H1 (cell line): ENCODE measurements around the gene TMEM198. TPM values are rescaled to one million over a fixed set of nuclear protein-coding genes. Genes with fewer than 3 reads are reported as not detected.

Experiments used
- ASH2L ChIP-seq: fragments of 200-600, 300-600 bp; sonication (generic); IDR thresholded peaks from one replicate; pipeline ENCODE4 v1.7.1; 2017; ENCODE audit warnings: low read length
- KDM5A ChIP-seq: fragments of 200-600 bp; IDR thresholded peaks from 2 replicates; pipeline ENCODE4 v1.7.1; 2012; ENCODE audit warnings: mild to moderate bottlenecking, low read length, inconsistent platforms, mixed read lengths
- MAX ChIP-seq: IDR thresholded peaks from 2 replicates; pipeline ENCODE4 v1.6.1; 2012; ENCODE audit warnings: inconsistent platforms
- NANOG ChIP-seq: IDR thresholded peaks from 2 replicates; pipeline ENCODE4 v1.6.1; 2011; ENCODE audit warnings: low read length, low read depth, mild to moderate bottlenecking, inconsistent platforms; ENCODE audit not compliant: insufficient read depth, poor library complexity, severe bottlenecking
- POU5F1 ChIP-seq: IDR thresholded peaks from 2 replicates; pipeline ENCODE4 v1.6.1; 2011; ENCODE audit warnings: low read depth, mild to moderate bottlenecking, low read length, moderate library complexity
- TAF7 ChIP-seq: optimal IDR thresholded peaks from 2 replicates; pipeline ENCODE3; 2011; ENCODE audit warnings: low read depth, mild to moderate bottlenecking, inconsistent platforms, low read length, moderate library complexity, borderline replicate concordance
- TEAD4 ChIP-seq: IDR thresholded peaks from 2 replicates; pipeline ENCODE4 v1.6.1; 2012; ENCODE audit warnings: low read depth, low read length, inconsistent platforms, mixed read lengths
- USF2 ChIP-seq: IDR thresholded peaks from 2 replicates; pipeline ENCODE4 v1.6.1; 2011; ENCODE audit warnings: low read length, improper control_type of control experiment
- polyA plus RNA-seq, 7 experiments: library from polyadenylated mRNA; depleted of rRNA in 3 of 7; stranded (reverse) in 5 of 7; unstranded in 2 of 7; fragments of >200 nt in 5 of 7; fragments of 200-250 nt in 2 of 7; gene quantifications; 1 replicate in 5 of 7; 2 replicates in 1 of 7; 4 replicates in 1 of 7; pipeline versions ENCODE4 v1.2.1 to v1.2.3, GENCODE V29; 2011 to 2013; ENCODE audit warnings: missing spikeins in 2 of 7, mixed read lengths in 2 of 7
- total RNA-seq: library from RNA; stranded (reverse); fragmentation: NEBNext Ultra II Directional; extraction: Animal tissue kit (Norgen Biotek cat#: 25700); gene quantifications from 2 replicates; pipeline ENCODE4 v1.2.1, GENCODE V29; 2021

The TMEM198 gene
- total and polyA plus RNA-seq, 2 of the 8 experiments (the other 6 are each of a cell fraction or from before 2014, with no cell fraction given) = 10.2 to 10.4 TPM

- peak; percentile 33 for TF ChIP-seq ASH2L
- no peak for TF ChIP-seq KDM5A
- no peak for TF ChIP-seq USF2
- TF ChIP-seq TEAD4 = 0 out of 2 replicates have a peak, but pooled peaks have one; percentile 23
- TF ChIP-seq MAX = peak; percentile 21; the same call in 1 of the 2 replicates
- no peak for TF ChIP-seq POU5F1
- TF ChIP-seq NANOG = peak; percentile 48
- TF ChIP-seq TAF7 = no peak
These were observed 33.9 kb upstream of the TMEM198 start (continued) for GRCh38 chr2:219509780-219510511.
